Activated naive CD8-positive, alpha-beta T cell treated with anti-CD3 and anti-CD28 coated beads for 36 hours (primary cell): ENCODE measurements around the gene SLC25A15. TPM values are rescaled to one million over a fixed set of nuclear protein-coding genes. Genes with fewer than 3 reads are reported as not detected.
"Not testable (repeated sequence)": the region's sequence is repeated elsewhere in the genome, so short reads cannot be mapped to it uniquely, and the experiment has no call there.

Source experiments
- DNase-seq: peaks from one replicate; pipeline ENCODE4 v3.0.0; 2021
- H3K27ac Mint-ChIP-seq: one replicate; pipeline ENCODE4 v1.8.0; 2022; ENCODE audit warnings: mild to moderate bottlenecking, moderate library complexity, mixed read lengths
- H3K27me3 Mint-ChIP-seq: one replicate; pipeline ENCODE4 v1.8.0; 2022; ENCODE audit warnings: mild to moderate bottlenecking, mixed read lengths
- H3K36me3 Mint-ChIP-seq: one replicate; pipeline ENCODE4 v1.8.0; 2021; ENCODE audit warnings: mild to moderate bottlenecking, mixed read lengths
- H3K4me1 Mint-ChIP-seq: one replicate; pipeline ENCODE4 v1.8.0; 2021; ENCODE audit warnings: mixed read lengths
- H3K4me3 Mint-ChIP-seq: one replicate; pipeline ENCODE4 v1.8.0; 2022; ENCODE audit warnings: mild to moderate bottlenecking, moderate library complexity, mixed read lengths
- H3K9me3 Mint-ChIP-seq: one replicate; pipeline ENCODE4 v1.8.0; 2022; ENCODE audit warnings: mixed read lengths
- total RNA-seq, 2 experiments: library from RNA; stranded (reverse); gene quantifications; one replicate each; pipeline ENCODE4 v1.2.3, GENCODE V29; 2021

Gene SLC25A15
- total RNA-seq, 2 experiments from 2014 or later = 27.7 to 28.4 TPM

DNA sequence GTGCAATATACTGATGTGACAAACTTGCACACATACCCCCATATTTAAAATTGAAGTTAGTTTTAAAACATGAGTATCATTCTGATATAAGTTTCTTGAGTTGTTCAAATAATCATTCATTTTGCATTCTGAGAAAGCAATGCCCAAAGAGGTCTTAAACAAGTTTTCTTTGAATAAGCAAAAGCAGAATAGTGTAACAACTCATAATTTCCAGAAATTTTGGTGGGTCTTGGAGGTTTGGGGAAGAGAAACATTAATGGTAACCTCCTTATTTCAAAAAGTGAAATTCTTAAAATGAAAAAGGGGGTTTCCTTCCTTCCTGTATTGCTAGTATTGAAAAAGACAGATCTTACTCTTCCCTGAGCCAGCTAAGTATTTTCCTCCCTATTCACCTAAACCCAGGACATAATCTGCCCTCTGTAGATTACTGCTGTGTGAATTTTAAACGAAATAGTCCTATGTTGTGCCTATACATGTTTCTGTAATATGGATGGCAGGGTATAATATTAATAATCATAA, 30.4 kb downstream of the SLC25A15 start:
- peaks cover 15% of the 10 kb centered on the region for H3K9me3 Mint-ChIP-seq
- no peak overlapping the region for H3K4me3 Mint-ChIP-seq

DNA sequence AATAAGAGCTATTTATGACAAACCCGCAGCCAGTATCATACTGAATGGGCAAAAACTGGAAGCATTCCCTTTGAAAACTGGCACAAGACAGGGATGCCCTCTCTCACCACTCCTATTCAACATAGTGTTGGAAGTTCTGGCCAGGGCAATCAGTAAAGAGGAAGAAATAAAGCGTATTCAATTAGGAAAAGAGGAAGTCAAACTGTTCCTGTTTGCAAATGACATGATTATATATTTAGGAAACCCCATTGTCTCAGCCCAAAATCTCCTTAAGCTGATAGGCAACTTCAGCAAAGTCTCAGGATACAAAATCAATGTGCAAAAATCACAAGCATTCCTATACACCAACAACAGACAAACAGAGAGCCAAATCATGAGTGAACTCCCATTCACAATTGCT, 50.3 kb downstream of the SLC25A15 start:
- H3K27ac Mint-ChIP-seq, H3K27me3 Mint-ChIP-seq, H3K4me3 Mint-ChIP-seq, H3K9me3 Mint-ChIP-seq, H3K4me1 Mint-ChIP-seq, DNase-seq: not testable (repeated sequence)
- peaks cover 46% of the 10 kb centered on the region for H3K36me3 Mint-ChIP-seq

More for the DNA sequence above, 30.4 kb downstream of the SLC25A15 start:
- no peaks in the 10 kb centered on the region for H3K27me3 Mint-ChIP-seq
- DNase-seq = no peak
- peaks cover 26% of the 10 kb centered on the region for H3K36me3 Mint-ChIP-seq
- peak overlapping the region; percentile 83 for H3K27ac Mint-ChIP-seq
- peaks cover 14% of the 10 kb centered on the region for H3K4me1 Mint-ChIP-seq

DNA sequence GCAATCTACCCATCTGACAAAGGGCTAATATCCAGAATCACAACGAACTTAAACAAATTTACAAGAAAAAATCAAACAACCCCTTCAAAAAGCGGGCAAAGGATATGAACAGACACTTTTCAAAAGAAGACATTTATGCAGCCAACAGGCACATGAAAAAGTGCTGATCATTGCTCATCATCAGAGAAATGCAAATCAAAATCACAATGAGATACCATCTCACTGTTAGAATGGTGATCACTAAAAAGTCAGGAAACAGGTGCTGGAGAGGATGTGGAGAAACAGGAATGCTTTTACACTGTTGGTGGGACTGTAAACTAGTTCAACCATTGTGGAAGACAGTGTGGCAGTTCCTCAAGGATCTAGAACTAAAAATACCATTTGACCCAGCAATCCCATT, 51.5 kb downstream of the SLC25A15 start:
- not testable (repeated sequence) for H3K27ac Mint-ChIP-seq, H3K4me1 Mint-ChIP-seq, H3K4me3 Mint-ChIP-seq, H3K27me3 Mint-ChIP-seq, DNase-seq, H3K9me3 Mint-ChIP-seq
- peaks cover 46% of the 10 kb centered on the region for H3K36me3 Mint-ChIP-seq

Other genes starting within 250 kb of the SLC25A15 start
- gene FOXO1, start 123.0 kb upstream of the SLC25A15 start, total RNA-seq = 10 to 100 TPM; 38.4 to 38.7 TPM
- 10 to 100 TPM; 40.9 to 43.8 TPM for gene MRPS31, start 18.4 kb upstream of the SLC25A15 start, total RNA-seq
- gene ELF1, start 229.7 kb downstream of the SLC25A15 start, total RNA-seq = 10 to 100 TPM; 93.3 to 97.9 TPM